Amygdala (tissue), 56 donors: Measurements from ENCODE around the gene STARD9.
"Not testable (repeated sequence)": the region's sequence is repeated elsewhere in the genome, so short reads cannot be mapped to it uniquely, and the experiment has no call there.

ENCODE experiments used
- DNase-seq, 56 donors: peaks; one replicate each; lab custom pipeline; 2025; lab: John Stamatoyannopoulos, UW

The STARD9 gene

GRCh38 chr15:42575188-42576039 lies at the start of gene STARD9:
STARD9 (plus strand) TSS chr15:42575606; CDS start chr15:42575716, 110 bp downstream.
- peak; percentile 76 to 99 (median 97) for DNase-seq

DNA sequence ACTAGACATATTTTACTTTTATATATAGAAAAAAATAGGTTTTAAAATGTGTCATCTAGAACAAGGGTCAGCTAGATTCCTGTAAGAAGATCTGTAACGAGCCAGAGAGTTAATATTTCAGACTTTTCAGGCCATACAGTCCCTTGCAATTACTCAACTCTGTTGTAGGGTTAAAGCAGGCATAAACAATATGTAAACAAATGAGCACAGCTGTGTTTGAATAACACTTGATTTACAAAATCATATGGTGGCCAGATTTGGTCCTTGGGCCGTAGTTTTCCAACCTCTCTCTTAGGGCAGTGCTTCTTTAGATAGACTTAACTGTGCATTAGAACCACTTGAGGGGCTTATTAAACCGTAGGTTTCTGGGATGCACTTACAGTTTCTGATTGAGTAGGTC lies 46.4 kb upstream of the STARD9 start:
- no peak for DNase-seq

GRCh38 chr15:42533246-42533645 lies 42.2 kb upstream of the STARD9 start:
- DNase-seq: no peak

DNA sequence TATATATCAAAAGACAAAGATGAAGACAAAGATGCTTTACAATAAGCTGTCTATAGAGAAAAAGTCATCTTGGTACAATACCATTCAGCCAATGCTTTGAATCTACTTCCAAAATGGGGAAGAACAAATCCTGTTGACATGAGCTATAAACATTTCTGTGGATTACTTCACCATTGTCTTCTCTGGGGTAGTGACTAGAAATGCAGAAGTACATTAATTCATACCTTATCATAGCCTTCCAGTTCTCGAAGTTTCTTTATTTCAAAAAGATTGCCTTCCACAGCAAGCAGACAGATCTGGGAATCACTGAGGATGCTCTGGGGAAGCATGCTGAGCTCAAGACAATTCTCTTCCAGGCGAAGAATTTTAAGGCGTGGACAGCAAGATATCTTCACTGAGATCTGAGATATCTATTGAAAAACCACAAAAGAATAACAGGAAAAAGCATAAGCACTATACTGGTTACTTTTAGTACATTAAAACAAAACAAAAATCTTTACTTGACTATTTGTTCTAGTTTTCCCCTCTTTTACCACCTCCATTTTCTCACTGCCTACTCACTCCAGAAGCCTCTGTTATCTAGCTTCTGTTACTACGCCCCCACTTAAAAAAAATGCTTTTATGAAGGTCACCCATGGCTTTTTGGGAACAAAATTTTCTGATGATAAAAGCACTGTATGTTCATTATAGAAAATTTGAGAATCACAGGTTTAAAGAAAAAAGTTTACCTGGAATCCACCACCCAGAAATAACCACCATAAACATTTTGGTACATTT lies 30.4 kb upstream of the STARD9 start:
- DNase-seq: no peak

GRCh38 chr15:42547918-42548248 lies 27.5 kb upstream of the STARD9 start:
- DNase-seq: peak in 2 of 56 donors; percentile 20 to 27

DNA sequence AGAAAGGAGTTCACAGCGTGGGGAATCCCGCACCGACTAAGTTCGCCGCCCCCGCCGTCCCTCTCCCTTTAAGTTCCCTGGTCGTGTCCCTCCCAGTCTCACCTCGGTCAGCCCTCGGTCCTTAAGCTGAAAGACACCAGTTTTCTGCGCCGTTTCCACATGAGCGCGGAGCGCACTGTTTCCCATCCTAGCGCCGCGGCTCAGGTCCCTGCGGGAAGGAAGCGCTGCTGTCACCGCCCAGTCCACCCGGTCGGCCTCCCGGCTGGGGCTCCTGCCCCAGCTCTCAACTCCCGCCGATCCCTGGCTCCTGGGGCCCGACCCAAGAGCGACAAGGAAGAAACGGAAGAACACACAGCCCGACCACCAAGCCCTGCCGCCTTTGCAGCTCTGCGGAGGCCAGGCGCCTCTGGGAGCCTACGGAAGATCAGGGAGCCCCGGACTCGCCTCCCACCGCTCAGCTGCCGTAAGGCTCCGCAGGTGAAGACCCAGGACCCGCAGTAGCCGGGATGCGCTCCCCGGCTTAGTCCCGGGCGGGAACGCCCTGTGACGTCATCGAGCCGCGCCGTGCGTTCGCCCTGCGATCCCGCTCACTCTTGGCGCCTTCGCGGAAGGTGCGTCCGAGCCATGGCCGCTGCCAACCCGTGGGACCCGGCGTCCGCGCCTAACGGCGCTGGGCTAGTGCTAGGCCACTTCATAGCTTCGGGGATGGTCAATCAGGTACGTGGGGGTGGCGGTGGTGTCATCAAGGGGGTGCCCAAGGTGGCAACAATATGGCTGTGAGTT lies 27.0 kb upstream of the STARD9 start, which contains the start of the genes HAUS2 and LRRC57:
TSS of gene HAUS2 (plus strand) at position 590 of the 783 bp plus-strand sequence. CDS start at position 625, 35 bp downstream.
TSS of gene LRRC57 (minus strand) at position 545 of the 783 bp plus-strand sequence. CDS start at position 186, 359 bp downstream.
- peak in 53 of 56 donors; percentile 10 to 86 (median 66) for DNase-seq

DNA sequence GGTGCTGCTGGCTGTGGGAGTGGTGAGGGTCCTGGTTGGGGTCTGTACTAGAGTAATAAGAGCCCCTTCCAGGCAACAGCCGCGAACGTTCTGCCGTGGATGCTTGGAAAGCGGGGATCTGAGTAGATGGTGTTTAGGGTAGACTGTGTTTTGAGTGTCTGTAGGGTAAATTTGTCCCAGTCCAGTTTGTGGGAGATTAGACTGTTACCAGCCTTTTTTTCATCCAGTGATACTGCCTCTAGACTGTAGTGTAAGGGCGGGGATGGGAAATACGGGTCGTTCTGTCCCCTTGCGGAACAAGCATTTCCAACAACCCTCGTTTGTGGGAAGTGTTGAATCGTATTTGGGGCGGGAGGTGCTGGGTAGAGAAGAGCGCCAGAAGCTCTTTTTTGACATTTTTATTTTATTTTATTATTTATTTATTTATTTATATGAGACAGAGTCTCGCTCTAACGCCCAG lies 26.3 kb upstream of the STARD9 start:
- peak in 4 of 56 donors; percentile 5 to 24 (median 19) for DNase-seq

GRCh38 chr15:42549741-42550392 lies 25.5 kb upstream of the STARD9 start:
- no peak for DNase-seq

DNA sequence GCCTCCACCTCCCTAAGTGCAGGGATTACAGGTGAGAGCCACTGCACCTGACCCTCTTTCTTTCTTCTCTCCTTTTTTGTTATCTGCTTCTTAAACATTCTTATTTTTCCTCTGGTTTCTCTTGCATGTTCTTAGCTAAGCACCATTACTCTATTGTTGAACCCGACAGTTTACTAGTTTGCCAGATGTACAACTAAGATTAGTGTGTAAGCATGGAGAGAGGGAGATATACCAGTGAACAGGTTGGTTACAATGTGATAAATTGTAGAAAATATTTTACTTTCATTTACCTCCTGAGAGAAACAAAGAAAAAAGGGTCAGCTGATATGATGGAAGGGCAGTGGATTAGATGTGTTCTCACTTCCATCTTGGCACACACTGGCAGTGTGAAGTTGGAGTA lies 21.9 kb upstream of the STARD9 start:
- DNase-seq: no peak

GRCh38 chr15:42556550-42557207 lies 18.7 kb upstream of the STARD9 start:
- not testable (repeated sequence) for DNase-seq

DNA sequence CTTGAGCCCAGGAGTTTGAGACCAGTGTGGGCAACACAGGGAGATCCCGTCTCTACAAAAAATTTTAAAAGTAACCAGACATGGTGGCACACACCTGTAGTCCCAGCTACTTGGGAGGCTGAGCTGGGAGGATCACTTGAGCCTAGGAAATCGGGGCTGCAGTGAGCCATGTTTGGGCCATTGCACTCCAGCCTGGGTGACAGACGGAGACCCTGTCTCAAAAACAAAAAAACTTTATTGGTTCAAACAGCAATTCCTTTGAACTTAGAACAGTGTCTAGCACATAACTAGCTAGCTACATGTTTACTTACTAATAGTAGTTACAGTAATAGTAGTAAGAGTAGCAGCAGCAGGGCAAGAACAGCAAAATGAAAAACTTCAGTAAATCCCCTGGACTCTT lies 16.7 kb upstream of the STARD9 start:
- no peak for DNase-seq

DNA sequence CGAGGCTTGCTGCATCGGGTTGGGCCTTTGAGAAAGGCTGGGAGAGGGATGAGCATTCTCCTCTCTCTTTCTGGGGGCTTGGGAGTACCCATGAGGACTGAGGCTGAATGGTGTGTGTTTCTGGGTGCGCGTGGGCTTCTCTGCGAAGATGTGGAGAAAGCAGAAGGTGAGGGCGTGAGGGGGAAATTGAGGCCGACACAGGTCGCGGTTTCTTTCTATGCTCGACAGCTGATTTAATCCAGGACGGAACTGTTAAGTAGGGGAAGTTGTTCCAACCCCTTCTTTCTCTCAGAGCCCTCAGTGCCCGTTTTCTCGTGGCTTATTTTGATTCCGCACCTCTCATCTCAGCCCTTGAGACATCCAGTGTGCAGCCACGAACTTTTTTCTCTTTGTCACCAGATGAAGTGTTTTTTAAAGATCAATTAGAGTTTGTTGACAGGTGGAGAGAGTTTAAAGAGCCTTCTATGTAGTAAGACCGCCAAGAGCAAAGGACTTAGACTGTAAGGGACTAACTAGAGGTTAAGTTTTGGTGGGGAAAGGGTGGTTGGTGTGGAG lies 711 bp downstream of the STARD9 start:
- DNase-seq: peak in 1 of 56 donors; percentile 25

- no peak for DNase-seq
Measured at GRCh38 chr15:42576776-42577175, 1.4 kb downstream of the STARD9 start.

- DNase-seq: no peak
Measured at GRCh38 chr15:42577514-42578031, 2.2 kb downstream of the STARD9 start.

- no peak for DNase-seq
Measured at GRCh38 chr15:42578984-42579537, 3.7 kb downstream of the STARD9 start.

GRCh38 chr15:42581272-42581730 lies 5.9 kb downstream of the STARD9 start:
- DNase-seq: peak in 54 of 56 donors; percentile 22 to 88 (median 72)

DNA sequence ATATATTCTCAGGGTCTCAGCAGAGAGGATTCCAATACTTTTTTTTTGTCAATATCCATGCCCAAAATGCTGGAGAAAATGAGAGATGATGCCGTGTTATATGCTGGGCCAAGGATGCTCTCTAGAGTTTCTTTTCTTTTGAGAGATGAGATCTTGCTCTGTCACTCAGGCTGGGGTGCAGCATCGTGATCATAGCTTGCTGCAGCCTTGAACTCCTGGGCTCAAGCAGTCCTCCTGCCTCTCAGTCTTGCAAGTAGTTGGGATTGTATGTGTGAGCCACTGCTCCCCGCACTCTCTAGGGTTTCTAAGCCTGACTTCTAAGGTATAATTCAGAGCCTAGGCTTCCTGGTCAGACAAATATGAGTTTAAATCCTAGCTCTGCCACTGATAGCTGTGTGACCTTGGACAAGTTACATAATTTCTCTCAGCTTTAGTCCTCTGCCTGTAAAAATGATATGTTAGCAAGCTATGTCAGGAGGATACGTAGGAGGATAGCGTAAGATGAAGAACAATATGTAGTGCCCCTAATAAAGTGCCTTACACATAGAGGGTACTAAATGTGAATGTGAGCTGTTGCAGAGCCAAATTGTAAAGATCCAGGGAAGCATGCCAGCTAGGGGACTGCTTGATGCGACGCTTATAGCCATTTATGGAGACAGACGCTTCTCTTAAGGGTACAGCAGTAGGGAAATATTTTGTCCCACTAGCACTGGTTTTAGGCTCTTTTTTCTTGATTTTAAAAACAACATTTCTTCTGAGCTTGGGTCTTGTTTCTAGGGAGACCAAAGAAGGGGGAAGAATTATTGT lies 7.4 kb downstream of the STARD9 start:
- peak in 1 of 56 donors; percentile 8 for DNase-seq
